ENCODE measurements around the gene NFYB.
A peak's percentile ranks its signal among the peaks of the same experiment; 100 is the strongest.

Gene NFYB

DNA sequence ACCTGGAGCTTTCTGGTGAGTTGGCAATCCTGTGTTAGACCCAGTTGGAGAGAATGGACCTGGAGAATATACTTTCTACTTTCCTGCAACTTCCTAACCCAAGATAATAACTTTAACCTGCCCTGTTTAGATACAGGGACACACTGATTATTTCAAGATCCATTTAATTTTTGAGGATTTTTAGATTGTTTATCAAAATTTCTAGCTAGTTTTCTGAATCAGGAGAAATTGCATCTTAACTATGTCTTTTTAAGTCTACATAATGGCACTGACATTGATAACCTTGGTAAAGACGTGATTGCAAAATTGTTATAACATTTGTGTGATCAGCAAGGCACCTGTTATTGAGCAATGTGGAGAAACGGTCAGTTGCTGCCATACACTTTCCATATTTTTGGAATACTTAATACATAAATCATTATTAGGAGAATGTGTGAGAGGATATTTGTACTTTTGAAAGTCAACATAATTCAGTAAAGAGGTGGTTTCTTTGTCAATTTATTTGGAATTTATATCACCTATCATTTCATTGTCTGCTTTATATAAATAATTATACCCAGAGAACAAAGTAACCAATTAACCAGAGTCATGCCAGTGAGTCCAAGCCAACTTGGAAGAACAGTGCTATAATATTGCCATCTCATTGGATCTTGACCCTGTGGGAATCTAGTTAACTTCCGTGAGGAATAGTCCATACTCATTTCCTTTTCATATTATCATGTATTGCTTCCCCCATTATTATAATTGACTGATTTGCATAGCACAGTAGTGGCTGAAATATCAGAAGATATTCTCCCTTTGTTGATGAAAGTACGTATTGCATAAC is 28.4 kb downstream of the NFYB start:
- DNase-seq: no peak

DNA sequence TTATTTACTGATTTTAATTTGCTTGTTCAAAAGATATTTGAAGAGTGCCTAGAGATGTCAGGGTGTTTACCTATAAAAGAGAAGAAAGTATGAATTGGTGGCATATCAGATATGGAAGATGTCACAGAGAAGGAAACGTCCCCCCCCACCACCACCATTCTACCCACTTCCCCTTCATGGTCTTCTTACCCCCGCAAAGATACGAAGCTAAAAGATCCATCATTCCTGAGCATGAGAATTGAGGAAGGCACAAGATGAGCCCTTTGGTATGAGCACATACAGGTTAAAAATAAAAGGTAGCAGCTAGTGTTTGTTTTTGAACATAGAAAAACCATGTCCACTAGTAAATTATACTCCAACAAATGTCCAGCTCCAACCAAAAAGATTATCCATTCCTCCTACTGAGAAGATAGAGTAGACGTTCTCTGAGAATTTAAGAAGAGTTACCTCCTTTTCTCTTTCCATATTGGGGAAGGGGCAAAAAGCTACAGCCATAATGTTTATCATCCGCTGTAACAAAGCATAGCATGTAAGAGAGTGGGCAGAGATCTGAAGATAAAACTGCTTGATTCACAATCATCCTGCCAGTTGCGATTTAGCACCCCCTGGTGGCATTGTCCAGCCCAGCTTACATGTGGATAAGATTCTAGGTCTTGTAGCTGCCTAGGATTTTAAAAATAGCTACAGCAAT is 29.1 kb downstream of the NFYB start:
- DNase-seq: peak; percentile 32

DNA sequence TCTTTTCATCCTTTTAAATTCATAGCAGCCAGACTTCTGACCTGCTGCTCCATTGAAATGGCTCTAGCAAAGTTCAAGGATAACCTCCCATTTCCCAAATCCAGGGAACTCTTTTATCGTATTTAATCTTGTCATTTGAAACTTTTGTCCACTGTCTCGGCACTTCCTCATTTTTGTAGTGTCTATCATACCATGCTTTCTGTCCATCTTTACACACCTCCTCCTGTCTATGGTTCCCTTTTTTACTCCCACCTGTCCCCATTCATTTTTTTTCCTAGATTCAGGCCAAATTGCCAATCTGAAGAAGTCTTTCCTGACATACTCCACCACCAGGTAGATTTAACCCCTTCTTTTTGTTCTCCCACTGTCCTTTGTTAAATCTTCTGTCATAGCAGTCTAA is 31.0 kb downstream of the NFYB start:
- DNase-seq: no peak

DNA sequence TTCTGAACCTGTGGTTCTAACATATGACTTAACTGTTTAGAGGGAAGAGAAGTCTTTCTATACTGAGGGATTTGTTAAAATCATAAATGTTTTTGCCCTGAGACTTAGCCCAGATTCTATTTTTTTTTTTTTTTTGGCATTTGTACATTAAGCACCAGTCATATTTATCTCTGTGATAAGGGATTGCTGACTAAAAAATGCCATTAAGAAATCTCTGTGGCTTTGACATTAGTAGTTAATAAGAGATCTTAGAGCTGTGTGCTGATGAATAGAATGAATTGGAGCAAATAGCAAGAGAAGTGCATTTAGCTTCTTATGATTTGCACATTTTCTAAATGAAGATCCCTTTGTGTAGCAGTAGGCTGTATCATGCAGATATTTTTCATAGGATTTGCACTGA is 32.5 kb downstream of the NFYB start:
- DNase-seq: no peak

DNA sequence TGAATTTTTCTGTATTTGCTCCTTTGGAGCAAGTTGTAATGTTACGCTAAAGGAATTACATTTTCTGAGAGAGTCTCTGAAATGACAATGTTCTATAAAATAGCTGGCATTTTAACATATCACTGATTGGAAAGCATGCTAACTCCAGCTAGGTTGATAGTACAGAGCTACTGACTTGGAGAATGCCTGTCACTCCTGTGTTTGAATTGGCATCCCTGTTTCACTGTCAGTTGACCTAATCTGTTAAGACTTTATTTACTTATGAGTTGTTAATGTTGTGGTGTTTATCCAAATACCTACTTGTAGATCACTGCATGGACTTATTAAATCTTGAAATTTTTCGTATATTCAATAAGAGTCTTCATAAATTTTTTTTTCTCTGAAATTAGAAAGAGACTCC is 40.1 kb downstream of the NFYB start:
- DNase-seq: no peak

DNA sequence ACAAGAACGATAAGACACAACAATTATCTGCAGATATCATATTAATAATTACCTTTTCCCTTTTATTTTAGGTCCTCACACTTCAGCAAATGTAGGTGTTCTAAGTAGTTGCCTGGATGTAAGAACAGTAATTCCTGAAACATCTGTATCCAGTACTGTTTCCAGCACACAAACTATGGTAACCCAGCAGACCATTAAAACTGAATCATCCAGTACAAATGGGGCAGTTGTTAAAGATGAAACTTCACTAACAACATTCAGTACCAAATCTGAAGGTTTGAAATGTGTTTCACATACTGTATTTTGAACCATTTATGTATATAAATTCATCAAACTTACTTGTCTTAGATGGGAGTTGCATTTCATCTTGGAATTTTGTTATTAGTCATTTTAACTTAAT is 42.7 kb downstream of the NFYB start:
- DNase-seq: no peak

DNA sequence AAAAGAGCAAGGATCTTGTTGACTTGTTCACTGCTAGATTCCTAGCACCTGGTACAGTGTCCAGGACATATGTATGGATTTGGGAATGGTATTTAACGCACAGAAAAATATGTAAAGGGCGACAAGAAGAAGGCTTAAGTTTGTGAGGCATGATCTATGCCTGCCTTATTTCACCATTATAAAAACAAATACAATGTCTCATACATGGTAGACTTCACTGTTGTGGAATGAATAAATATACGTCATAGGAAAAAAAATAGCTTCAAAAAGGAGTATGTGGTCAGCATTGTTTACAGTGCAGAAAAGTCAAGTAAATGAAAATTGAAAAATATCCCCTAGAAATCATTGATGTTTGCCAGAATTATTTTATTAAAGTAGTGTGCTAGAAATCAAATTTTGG is 43.7 kb downstream of the NFYB start:
- DNase-seq: no peak

DNA sequence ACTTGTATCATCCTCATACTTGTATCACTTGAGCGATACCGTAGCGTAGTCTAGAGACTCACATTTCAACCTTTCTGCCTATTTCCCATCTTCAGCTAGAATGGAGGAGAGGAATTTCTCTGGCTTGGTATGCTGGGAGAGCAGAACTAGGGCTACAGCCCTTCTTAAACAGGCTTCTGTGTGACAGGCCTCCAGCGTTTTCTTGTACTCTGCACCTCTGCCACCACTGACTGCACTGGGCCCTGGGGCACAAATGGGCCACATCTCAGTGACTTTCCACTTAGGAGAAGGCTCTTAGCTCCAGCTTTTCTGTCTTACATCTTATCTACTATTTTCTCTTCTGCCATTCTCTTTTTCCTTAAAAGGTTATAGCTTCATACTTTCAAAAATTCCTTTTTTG is 46.9 kb downstream of the NFYB start:
- no peak for DNase-seq

DNA sequence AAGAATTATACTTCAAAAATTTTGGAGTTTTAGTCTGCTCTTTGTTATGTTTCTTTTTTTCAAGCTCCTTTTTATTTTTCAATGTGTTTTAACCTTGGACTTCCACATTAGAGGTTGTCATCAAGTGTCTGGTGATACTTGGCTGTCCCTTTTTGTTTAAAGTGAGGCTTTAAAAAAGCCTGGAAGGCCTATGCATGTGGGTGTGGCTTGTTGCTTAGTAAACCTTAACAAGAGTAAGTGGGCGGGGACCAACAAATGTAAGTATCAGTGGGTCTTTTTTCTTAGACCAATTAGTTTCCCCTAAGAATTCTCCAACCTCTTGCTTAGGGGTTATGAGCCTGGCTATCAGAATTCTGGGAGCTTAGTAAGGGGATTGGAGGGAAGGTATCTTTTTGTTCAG is 47.3 kb downstream of the NFYB start:
- DNase-seq: no peak

DNA sequence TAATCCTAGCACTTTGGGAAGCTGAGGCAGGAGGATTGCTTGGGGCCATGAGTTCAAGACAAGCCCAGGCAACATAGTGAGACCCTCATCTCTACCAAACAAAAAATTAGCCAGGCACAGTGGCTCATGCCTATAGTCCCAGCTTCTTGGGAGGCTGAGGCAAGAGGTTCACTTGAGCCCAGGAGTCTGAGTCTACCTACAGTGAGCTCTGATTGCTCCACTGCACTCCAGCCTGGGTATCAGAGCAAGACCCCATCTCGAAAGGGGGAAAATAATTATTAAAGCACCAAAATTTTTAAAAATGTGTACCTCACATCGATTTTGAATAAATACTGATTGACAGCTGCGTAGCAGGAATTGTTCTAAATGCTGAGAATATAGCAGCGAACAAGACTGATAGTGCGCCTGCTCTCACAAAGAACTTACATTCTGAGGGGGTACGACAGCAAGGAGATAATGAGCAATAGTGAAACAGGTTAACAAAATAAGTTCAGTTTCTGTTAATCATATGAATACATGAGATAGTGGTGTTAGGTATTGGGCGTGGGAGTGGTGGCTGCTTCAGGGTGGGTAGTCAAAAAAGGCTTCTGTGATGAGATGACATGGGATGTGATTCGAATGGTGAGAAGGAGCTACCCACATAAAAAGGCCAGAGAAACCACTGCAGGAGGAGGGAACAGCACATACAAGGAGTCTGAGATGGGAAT is 54.1 kb downstream of the NFYB start:
- no peak for DNase-seq

DNA sequence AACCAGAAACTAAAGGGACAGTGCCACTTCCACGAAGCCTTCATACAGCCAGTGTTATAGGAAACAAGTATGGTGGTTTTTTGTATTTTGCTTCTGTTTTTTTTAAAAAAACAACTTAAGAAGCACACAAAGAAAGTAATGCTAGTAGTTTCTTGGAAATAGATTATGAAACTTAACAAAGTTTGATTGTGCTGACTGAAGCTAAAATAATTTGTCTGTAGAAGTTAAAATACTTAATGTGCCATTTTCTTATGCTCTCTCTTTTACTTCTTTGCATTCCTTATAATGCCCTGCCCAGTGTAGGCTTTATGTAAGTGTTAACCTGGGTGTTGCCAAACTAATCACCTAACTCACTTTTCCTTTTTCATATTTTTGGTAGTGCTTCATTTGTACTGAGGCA is 57.2 kb downstream of the NFYB start:
- DNase-seq: no peak

DNA sequence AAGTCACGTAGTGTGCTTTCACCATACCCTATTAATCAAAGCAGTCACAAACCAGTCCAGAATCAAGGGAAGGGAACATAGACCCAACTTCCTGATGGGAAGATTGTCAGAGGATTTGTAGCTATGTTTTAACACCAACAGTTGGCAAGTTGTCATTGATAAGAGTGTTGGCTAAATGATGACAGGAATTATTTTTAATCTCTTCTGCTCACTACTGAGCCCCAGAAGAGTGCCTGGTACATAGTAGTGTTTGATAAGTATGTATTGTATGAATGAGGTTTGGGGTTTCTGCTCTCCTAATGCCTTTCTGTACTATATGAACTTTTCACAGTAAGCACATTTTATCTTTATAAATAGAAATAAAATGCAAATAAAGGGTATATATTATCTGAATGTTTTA is 59.0 kb downstream of the NFYB start:
- no peak for DNase-seq

DNA sequence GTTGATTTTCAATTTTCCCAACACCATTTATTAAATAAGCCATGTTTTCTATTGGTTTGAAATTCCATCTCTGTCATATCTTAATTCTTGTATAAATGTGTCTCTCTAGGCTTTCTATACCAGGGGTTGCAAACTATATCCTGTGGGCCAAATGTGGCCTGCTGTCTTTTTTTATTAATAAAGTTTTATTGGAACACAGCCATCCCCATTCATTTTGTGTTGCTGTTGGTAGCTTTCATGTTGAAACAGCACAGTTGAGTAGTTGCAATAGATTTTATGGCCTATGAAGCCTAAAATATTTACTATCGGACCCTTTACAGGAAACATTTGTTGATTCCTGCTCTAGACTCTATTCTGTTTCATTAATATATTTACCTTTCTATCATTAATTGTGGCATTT is 64.3 kb downstream of the NFYB start:
- no peak for DNase-seq

DNA sequence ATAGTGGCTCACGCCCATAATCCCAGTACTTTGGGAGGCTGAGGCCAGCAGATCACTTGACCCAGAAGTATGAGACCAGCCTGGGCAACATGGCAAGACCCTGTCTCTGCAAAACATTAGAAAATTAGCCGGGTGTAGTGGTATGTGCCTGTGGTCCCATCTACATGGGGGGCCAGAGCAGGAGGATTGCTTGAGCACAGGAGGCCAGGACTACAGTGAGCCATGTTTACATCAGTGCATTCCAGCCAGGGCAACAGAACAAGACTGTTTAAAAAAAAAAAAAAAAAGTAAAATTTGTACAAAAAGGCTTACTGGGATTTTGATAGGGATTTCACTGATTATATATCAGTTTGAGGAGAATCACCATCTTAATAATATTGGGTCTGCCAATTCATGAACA is 65.9 kb downstream of the NFYB start:
- DNase-seq: no peak
